Middle frontal gyrus (tissue), 1 donor: ENCODE measurements around the gene FAAP100.

Experiments used
- DNase-seq: peaks from one replicate; pipeline ENCODE4 v3.0.0-alpha.2; 2015; ENCODE audit warnings: low spot score; ENCODE audit errors: extremely low spot score

The FAAP100 gene

DNA sequence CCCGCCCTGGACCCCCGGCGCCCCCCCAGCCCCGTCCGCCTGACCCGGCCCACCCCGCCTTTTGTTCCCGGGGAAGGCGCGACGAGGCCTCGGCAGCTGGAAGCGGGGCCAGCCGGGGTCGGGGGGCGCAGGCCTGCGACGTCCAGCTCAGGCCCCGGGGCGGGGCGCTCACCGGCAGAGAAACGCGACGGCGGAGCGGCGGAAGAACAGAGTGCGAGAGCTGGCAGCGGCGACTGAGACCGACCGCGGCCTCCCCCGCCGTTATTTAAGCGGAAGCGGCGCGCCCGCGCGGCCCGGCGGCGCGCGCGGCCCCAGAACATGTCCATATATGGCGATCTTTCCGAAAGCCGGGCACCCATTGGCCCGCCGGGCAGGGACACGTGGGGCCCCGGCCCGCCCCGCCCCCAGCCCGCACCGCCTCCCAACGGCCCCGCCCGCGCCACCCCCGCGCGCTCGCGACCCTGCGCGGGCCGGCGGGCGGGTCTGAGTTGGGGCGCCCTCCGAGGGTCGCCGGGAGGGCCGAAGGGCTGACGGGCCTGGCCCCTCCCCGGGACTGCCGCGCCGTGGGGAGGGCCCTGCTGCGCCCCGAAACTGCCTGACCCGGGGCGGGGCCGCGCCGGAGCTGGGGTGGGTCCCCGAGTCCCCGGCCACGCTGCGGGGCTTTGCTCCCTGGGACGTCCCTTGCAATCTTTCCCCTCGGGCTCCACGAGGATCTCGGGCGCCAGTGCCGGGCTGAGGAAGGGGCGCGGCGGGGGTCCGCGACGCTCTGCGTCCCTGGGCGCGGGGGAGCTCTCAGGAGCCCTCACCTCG lies 39.4 kb downstream of the FAAP100 start, which contains the start of gene ACTG1:
Gene ACTG1 (minus strand): TSS at position 238 of the 810 bp plus-strand sequence. CDS start 445 bp downstream, outside the sequence.
- DNase-seq = peak; percentile 85

GRCh38 chr17:81511804-81512561 lies 40.2 kb downstream of the FAAP100 start:
- DNase-seq = no peak

DNA sequence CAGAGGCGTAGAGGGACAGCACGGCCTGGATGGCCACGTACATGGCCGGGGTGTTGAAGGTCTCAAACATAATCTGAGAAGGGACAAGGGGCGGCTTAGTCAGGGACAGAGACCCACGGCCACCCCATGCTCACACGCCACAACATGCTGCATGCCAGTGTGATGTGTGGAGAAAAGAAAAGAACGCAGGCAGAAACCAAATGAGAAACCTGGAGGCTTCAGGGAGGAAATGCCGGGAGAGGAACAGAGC lies 40.7 kb downstream of the FAAP100 start:
- DNase-seq = no peak

- DNase-seq = no peak
These were observed 41.2 kb downstream of the FAAP100 start for GRCh38 chr17:81510785-81511553.

- DNase-seq = no peak
These were observed 42.0 kb downstream of the FAAP100 start for GRCh38 chr17:81509972-81510784.

DNA sequence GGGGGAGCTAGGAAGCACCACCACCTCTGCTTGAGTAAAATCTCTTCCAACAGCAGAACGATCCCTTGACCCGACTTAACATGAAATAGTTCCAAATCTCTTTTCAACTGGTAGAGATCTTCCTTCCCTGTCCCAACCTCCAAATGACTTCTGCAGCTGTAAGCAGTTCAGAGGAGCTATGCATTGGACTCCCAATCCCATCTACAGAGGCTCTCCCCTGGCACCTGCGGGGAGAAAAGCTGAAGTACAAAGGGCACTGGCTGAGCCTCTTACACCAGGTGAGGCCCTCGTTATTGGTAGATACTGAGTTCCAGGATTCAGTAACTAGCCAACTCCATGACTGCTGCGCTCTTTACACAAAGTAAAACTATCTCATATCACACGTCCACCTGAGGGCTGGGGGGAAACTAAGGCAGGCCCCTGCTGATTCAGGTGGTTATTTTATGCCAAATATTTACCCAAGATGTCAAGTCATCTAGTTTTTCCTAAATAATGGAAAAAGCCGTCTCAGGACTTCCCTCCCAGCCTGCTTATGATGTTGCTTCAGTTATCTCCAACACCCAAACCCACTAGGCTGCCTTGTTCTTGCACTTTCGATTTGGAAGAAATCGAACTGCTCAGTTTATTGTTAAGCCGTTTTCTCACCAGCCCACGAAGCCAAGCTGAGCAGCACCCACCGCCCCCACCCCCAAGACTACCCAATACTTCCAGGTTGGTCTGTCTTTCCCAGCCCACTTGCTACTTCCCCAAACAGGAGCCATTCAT lies 42.8 kb downstream of the FAAP100 start:
- DNase-seq = no peak

DNA sequence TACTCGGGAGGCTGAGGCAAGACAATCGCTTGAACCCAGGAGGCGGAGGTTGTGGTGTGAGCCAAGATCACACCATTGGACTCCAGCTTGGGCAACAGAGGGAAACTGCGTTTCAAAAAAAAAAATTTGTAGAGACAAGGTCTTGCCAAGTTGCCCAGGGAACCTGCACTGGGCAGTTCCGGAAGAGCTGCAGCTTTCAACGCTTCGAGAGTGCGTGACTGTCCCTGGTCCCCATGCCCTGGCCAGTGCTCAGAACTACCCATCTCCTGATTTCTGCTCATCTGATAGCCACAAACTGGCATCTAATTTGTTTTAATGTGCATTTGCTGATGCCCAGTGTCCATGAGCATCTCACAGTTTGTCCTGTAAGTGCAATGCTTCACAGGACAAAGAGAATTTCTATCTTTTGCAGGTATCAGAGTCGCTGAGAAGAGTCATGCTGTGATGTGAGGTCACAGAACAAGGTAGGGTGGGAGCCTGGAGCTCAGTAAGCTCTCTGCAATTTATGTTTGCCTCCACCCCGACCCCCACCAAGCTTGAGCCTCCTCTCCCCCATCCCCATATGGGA lies 43.4 kb downstream of the FAAP100 start:
- DNase-seq = no peak

GRCh38 chr17:81503619-81504018 lies 48.5 kb downstream of the FAAP100 start:
- DNase-seq = no peak

GRCh38 chr17:81502471-81503017 lies 49.6 kb downstream of the FAAP100 start:
- DNase-seq = no peak

DNA sequence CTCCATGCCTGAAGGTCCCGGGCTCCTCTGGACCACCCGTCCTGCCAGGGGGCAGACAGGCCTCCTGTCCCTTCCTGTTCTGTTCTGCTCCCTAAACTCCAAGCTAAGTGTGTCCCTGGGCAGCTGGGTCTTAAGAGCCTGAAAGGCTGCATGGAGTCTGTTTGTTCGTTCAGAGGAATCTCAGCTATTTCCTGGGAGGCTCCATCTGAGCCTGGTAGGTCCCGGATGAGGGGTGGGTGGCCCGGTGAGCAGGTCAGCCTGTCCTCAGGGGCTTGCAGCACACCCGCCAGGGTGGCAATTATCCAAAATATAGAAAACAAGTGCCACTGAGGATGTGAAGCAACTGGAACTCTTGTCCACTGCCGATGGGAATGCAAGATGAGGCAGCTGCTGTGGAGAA lies 52.1 kb downstream of the FAAP100 start:
- no peak for DNase-seq

DNA sequence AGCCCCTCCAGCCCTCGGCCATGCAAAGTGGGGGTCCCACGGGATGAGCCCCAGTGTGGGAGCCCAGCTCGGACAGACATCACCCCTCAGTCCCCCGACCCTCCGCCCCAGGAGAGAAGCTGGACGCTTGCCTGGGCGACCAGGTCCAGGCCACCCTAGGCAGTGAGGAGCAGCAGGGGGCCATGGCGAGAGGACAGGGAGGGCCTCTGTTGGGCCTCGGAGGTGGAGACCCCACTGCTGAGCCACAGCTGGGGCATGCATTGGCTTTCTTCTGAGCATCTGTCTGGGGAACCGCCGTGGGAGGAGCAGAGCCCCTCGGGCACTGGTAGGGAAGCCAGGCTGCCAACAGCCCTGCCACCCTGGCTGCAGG lies 52.6 kb downstream of the FAAP100 start:
- no peak for DNase-seq

DNA sequence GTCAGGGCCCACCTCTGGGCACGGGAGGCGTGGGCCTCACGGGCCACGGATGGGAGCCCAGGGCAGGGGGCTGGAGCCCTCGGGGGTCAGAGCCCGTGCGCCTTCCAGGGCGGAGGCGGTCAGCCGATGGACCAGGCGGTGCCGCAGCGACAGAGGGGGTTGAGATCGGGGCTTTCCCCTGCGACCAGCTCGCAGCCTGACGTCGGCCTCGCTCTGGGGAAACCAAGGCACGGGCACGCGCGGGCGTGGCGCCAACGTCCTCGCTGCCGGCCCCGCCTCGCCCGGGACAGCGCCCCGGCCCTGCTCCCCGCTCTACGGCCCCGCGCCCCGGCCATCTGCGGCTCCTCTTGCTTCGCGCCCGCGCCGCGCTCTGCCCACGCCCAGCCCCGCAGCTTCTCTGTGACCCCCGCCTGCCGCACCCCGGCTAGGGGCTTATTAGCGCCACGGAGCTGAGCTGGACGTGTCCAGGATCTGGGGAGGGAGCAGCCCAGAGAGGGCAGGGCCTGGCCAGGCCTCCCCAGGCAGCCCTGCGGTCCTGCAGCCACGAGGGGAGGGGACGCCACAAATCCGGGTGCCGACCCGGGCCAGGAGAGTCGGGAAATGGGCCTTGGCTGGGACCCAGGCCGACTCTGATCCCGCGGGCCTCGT lies 53.1 kb downstream of the FAAP100 start:
- DNase-seq = no peak

- peak; percentile 33 for DNase-seq
These were observed 57.4 kb downstream of the FAAP100 start for GRCh38 chr17:81494626-81495377.

- DNase-seq = no peak
These were observed 58.7 kb downstream of the FAAP100 start for GRCh38 chr17:81493198-81494038.

- no peak for DNase-seq
These were observed 59.4 kb downstream of the FAAP100 start for GRCh38 chr17:81492706-81493105.

DNA sequence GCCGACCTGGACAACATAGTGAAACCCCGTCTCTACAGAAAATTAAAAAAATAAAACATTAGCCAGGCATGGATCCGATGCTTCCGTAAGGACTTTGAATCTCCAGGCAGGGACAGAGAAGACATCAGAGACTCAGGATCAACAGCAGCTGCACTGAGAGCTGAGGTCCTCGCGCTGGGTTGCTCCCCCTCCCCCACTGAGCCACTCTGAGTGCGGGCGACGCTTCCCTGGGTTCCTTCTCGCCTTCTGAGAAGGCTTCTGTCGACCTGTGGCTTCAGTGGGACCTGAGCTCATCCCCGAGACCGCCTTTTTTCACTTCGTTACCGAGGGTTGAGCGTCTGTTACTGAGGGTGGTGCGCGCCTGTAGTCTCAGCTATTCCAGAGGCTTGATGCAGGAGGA lies 60.0 kb downstream of the FAAP100 start:
- no peak for DNase-seq

- no peak for DNase-seq
These were observed 60.4 kb downstream of the FAAP100 start for GRCh38 chr17:81491761-81492160.

- DNase-seq = no peak
These were observed 61.0 kb downstream of the FAAP100 start for GRCh38 chr17:81491181-81491581.
